HG03103 (cell line): ENCODE data around the gene VWA3B.
"Not testable (repeated sequence)": the region's sequence is repeated elsewhere in the genome, so short reads cannot be mapped to it uniquely, and the experiment has no call there.

ENCODE experiments used
- ATAC-seq: cut with Tn5 transposase; IDR thresholded peaks from one replicate; pipeline ENCODE4 v1.9.1; 2021; ENCODE audit warnings: low read depth; ENCODE audit not compliant: unreplicated experiment

Gene VWA3B

GRCh38 chr2:98084869-98085238 lies 2.1 kb upstream of the VWA3B start:
- ATAC-seq = no peak

- ATAC-seq = no peak
Measured at GRCh38 chr2:98085649-98086048, 1.3 kb upstream of the VWA3B start.

GRCh38 chr2:98087447-98088020 lies 567 bp downstream of the VWA3B start:
- ATAC-seq = no peak

- no peak for ATAC-seq
Measured at GRCh38 chr2:98088261-98088660, 1.3 kb downstream of the VWA3B start.

- no peak for ATAC-seq
Measured at GRCh38 chr2:98089941-98090340, 3.0 kb downstream of the VWA3B start.

GRCh38 chr2:98090951-98091350 lies 4.0 kb downstream of the VWA3B start:
- ATAC-seq = no peak

GRCh38 chr2:98091738-98092137 lies 4.8 kb downstream of the VWA3B start:
- no peak for ATAC-seq

GRCh38 chr2:98093146-98093545 lies 6.2 kb downstream of the VWA3B start:
- no peak for ATAC-seq

GRCh38 chr2:98093611-98094010 lies 6.6 kb downstream of the VWA3B start:
- ATAC-seq = no peak

- no peak for ATAC-seq
Measured at GRCh38 chr2:98099939-98100743, 13.2 kb downstream of the VWA3B start.

- ATAC-seq = not testable (repeated sequence)
Measured at GRCh38 chr2:98102315-98102714, 15.3 kb downstream of the VWA3B start.

- no peak for ATAC-seq
Measured at GRCh38 chr2:98102878-98103277, 15.9 kb downstream of the VWA3B start.

GRCh38 chr2:98108110-98108509 lies 21.1 kb downstream of the VWA3B start:
- ATAC-seq = no peak

- no peak for ATAC-seq
Measured at GRCh38 chr2:98110741-98111140, 23.8 kb downstream of the VWA3B start.

GRCh38 chr2:98114643-98115330 lies 27.8 kb downstream of the VWA3B start:
- no peak for ATAC-seq

- ATAC-seq = no peak
Measured at GRCh38 chr2:98118161-98118560, 31.2 kb downstream of the VWA3B start.

GRCh38 chr2:98118852-98119251 lies 31.9 kb downstream of the VWA3B start:
- no peak for ATAC-seq

GRCh38 chr2:98121149-98121548 lies 34.2 kb downstream of the VWA3B start:
- ATAC-seq = no peak

GRCh38 chr2:98122524-98122923 lies 35.6 kb downstream of the VWA3B start:
- ATAC-seq = no peak

- no peak for ATAC-seq
Measured at GRCh38 chr2:98123286-98123685, 36.3 kb downstream of the VWA3B start.

- no peak for ATAC-seq
Measured at GRCh38 chr2:98126061-98126460, 39.1 kb downstream of the VWA3B start.
